T47D (cell line): ENCODE measurements around the gene EEFSEC.

Experiments
- DNase-seq, 2 experiments: peaks; one replicate each; pipeline versions ENCODE4 v3.0.0 to v3.0.0-alpha.2; 2011 to 2012; ENCODE audit warnings: low read depth in 1 of 2, low spot score in 1 of 2
- JUND ChIP-seq: IDR thresholded peaks from 2 replicates; pipeline ENCODE4 v1.6.1; 2012; ENCODE audit warnings: low read depth
- in situ Hi-C: cut with HindIII; loops from 2 replicates; pipeline ENCODE4 v1.10.0; 2016; ENCODE audit warnings: low sequenced_read_pairs, low pct_unique_long_range_greater_than_20kb

The EEFSEC gene

DNA sequence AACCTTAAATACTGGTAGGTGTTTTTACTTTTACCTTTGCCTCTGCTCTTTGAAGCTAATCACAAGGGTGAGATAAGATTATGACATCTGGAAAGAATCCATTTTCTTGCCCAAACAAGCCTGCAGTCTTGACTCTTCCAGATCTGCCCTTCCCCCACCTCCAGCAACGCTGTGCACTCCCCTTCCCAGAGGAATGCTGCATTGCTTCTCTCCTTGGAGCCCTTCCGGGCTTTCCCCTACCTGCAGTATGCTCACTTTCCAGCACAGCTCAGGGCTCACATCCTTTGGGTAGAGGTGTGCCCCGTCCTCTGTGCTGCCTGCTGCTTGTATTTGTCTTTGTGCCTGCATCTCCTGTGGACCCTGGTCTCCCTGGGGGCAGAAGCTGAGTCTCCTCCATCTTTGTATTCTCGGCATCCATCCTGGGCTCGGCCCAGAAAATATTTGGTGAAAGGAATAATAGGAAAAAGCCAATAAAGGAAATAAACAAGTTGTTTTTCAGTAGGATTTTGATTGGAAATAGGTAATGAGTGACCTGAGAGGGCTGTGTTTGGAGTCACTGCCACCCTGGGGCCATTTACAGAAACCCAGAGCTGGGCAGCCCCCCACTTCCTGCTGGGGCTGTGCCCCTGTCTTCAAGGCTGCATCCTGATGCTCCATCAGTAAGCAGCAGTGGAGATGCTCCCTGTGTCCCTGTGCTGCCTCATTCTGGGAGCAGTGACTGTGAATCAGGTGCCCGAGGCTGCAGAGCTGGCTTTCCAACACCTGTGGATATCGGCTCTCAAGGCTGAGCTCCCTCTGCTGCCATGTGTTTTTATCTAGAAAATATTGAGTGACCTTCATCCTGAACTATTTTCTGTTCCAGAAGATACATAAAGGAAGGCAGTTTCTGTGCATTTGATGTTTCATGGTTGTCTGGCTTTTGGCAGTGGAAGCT, 117.5 kb downstream of the EEFSEC start:
- no peak for DNase-seq
- in situ Hi-C loops: no loop called here
- TF ChIP-seq JUND: no peak

DNA sequence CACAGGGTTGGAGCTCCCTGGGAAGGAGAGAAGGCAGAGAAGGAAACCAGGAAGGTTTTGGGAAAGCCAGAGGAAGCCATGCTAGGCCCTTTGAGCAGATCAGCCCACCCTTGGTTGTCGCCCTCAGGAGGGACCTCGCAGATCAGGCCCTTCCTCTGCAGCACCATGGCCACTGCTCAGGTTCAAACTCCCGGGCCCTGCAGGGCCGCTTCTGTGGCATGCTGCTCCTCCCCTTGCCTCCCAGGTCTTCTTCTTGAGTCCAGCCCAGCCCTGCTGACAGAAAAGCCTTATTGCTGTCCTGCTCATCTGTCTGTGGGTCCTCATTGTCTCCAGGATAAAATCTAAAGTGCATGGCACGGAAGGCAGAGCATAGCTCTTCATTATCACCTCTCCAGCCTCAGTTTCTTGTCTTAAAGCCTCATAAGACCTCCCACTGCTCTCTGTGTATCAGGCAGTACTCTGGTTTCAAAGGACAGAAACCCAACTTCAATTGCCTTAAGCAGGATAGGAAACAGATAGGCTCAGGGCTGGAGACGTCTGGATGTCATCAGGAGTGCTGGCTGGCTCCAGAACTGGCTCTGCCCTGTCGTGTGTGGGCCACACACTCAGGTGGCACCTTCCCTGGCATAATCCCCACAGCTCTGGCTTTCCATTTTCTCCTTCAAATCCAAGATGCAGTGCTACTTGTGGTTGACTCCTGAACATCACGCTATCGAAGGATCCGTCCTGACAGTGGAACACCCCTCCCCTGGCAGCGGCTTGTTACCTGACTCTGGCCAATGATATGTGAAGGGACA, 118.5 kb downstream of the EEFSEC start:
- DNase-seq: no peak
- in situ Hi-C loops: no loop called here
- TF ChIP-seq JUND: no peak

DNA sequence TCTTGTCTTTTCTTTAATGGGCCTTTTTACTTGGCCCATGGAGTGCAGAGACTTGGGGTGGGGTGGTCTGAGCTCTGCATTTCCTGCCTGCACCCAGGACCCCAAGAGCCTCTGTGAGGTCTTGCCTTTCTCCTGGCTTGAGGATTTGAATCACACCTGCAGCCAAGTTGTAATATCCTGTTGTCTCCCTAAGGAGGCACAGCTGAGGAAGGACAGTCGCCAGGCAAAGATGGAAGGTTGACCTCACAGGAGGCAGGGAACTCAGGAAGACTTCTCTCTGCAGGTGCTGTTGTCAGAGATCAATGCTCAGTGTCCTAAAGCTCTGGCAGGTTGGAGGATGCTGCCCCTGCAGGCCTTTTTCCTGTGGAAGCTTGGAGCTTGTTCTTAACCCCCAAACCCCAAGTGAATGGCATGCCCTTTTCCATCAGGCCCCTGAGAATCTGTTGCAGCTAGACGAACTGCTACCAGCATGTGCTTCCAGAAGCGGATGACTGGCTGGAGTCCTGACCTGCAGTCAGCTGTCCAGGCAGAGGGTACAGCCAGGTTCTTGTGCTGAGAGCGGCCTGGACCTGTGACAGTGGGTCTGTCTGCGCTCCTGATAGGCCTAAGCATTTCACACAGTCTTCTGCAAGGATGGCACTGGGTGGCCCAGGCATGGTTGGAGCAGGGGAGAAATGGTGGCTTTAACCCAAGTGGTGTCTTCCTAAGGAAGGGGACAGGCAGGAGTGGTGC, 120.0 kb downstream of the EEFSEC start:
- no peak for DNase-seq
- in situ Hi-C loops: no loop called here
- no peak for TF ChIP-seq JUND

DNA sequence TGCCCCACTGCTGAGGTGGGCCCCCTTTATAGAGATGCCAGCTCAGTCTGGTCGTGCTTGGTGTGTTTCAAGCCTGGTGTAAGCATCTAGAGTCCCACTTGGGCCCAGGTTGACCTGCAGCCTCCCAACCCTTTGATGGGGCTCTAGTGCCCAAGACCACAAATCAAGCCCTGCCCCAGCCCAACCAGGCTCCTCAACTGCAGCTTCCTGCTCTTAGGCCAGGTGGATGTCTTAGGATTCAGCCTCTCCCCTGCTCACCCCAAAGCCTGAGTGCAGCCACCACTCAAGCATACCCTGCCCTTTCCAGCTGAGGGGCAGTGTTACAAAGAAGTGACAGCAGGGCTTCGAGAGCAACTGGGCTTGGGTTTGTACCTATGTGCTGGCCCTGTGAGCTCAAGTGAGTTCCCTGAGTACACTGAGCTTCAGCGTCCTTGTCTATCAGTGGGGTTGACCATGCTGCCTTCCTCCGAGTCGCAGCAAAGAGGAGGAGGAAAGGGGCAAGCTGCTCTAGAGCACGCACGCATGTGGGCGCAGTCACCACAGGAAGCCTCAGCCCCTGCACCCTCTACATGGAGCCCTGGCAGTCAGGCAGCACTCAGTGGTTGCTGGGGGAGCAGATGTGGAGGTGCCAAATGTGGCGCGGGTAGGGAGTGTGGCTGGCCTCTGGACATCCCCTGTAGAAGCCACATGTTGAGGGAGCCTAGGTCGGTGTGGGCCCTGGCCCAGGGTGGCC, 120.7 kb downstream of the EEFSEC start:
- TF ChIP-seq JUND: no peak
- in situ Hi-C loops: no loop called here
- no peak for DNase-seq

DNA sequence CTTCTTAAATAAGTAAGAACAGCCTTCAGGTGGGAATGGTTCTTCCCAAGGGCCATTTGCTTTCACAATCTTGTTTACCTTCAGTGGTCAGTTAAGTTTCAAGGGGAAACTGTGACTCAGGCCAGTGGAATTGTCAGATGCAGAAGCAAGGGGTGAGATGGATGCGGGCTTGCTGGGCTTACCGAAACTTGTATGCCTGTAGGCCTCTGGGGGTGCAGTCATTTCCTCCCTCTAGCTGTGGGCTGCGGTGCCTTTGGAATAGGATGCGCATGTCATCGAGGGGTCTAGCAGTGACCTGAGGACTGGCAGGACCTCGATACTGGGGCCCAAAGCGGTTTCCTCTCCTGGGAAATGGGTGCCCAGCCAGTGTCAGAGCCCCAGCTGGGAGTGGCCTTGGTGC, 121.6 kb downstream of the EEFSEC start:
- DNase-seq: no peak
- in situ Hi-C loops: no loop called here
- TF ChIP-seq JUND: no peak

DNA sequence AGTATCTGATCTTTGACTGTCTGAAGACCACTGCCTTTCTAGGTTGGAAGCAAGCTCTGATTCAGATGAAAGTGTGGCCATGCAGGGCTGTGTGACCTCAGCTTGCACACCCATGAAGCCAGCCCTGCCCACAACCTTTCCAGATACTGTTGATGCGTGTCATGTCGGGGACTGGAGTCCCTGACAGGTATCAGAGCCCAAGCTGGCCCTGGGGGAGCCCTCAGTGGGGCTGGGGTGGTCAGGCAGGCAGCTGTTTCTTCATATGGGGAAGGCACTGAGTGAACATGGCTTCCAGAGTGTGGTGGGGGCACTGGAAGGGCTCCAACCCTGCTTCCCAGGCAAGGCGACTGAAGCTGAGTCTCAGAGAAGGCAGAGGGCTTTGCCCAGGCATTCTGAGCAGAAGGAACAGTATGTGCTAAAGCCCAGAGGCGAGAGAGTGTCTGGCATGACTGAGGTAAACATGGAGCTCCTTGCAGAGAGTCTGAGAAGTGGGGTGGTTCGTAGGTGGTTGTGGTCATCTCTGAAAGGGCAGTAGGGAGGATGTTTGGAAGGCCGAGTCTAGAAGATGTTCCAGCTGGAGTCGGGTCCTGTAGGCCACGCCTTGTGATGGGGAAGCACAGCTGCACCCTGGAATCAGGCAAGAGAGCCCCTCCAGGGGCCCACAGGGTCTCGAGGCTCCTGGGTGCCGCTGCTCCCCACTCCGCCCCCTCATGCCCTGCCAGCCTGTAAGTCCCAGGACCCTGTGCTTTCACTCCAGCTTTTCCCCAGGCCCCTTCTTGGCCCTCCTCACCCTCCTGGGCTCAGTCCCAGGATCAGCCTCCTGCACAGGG, 122.2 kb downstream of the EEFSEC start:
- DNase-seq: no peak
- no peak for TF ChIP-seq JUND
- in situ Hi-C loops: no loop called here

DNA sequence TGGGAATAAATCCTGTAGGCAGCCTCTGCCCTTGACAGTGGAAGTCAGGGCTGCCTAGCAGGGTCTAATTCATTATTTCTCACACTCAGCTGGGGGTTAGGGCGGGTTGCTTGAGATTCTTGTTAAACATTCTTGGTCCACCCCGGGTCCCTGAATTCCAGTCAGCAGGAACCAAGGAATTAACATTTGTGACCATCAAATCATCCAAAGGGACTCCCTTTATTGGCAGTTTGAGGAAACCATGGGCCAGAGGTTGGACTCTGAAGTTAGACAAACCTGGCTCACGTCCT, 122.8 kb downstream of the EEFSEC start:
- TF ChIP-seq JUND: no peak
- no peak for DNase-seq
- in situ Hi-C loops: no loop called here

DNA sequence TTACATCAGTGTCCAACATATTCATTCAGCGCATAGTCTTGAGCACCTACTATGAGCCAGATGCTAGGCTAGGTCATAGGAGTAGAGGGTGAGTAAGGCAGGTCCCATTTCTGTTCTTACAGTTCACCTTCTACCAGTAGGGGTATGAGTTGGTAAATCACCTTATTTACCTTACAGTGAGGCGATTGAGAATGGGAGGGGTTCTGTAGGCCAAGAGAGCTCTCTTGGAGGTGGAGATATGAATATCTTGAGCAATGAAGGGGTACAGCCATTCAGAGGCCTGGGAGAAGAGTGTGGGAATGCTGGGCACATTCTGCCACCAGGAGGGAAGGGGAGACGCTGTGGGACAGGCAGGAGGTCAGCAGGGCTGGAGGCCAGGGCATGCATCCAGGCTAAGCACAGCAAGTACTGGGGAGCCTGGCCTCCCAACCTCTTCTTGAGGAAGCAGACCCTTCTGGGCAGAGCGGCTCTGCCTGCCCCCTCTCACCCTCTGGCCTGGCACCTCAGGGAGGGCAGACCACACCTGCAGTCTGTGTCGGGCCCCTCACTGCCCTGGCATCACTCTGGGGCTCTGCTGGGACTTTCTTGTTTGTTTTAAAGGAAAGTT, 123.4 kb downstream of the EEFSEC start:
- DNase-seq: no peak
- TF ChIP-seq JUND: no peak
- in situ Hi-C loops: no loop called here

DNA sequence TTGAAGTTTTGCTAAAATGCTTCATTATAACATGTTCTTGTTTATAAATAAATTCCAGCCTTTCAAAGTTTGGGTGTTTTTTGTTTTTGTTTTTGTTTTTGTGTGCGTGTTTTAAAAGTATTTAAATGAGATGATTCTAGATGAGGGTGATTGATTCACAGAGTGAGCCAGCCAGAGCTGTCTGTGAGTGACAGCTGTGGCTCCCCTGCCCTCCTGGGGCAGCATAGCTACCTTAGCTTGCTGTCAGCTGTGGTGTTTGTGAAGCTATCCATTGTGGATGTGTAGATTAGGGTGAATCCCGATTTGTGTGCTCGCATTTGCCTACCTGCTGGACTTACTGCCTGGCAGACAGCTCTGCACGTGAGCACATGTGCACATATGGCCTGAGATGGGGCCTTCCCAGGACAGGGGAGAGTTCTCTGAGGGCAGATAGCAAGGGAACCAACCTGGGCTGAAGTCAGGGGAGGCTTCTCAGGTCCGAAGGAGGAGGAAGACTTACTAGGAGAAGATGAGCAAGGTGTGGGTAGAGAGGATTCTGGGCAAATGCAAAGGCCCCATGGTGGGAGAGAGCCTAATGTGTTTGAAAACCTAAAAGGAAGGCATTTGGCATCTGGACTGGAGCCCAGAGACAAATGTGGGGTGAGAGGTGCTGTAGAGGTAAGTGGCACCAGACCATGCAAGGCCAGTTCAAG, 124.2 kb downstream of the EEFSEC start:
- no peak for TF ChIP-seq JUND
- DNase-seq: no peak
- in situ Hi-C loops: no loop called here

DNA sequence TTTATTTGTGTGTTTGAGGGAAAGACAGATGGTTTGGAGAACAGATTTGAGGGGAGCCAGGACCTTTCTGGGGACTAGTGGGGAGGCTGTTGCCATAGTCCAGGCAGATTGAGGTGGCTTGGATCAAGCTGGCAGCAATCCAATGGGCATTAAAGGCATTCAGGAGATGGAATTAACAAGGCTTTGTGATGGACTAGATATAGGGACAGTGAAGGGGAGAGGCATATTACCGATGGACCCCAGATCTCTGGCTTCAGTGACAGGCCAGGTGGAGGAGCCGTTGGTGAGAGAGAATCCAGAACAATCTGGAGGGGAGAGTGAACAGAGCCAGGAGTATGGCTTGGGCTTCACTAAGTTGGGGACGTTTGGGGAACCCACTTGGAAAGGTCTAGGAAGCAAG, 124.8 kb downstream of the EEFSEC start:
- DNase-seq: no peak
- TF ChIP-seq JUND: no peak
- in situ Hi-C loops: no loop called here
